HepG2 (cell line): Measurements from ENCODE around the gene ARHGAP33. TPM values are rescaled to one million over a fixed set of nuclear protein-coding genes. Genes with fewer than 3 reads are reported as not detected.

Experiments
- ATAC-seq: fragments of 200-7000 bp; cut with Tn5 transposase; 3 replicates; pipeline ENCODE4 v1.9.1; 2020; ENCODE audit warnings: mild to moderate bottlenecking, moderate library complexity
- BruUV-seq: library from RNA; stranded (reverse); fragments of 400-500 nt; replicated peaks from 2 replicates; lab custom pipeline; 2021; lab: Mats Ljungman, UMichigan
- CTCF ChIA-PET: fragments of 300-600 bp; formaldehyde crosslinking; extraction: SDS; loops from one replicate; lab custom pipeline; 2021; ENCODE audit warnings: low total read pairs, inconsistent platforms, low intra/inter-chr PET ratio; lab: Yijun Ruan, JAX
- POLR2A ChIA-PET: fragments of 350-600 bp; sonication (Branson Sonifier 250); formaldehyde crosslinking; loops from one replicate; lab custom pipeline; 2020; ENCODE audit warnings: antibody characterized with exemption, inconsistent platforms; lab: Yijun Ruan, JAX
- DNase-seq: peaks from one replicate; pipeline ENCODE4 v3.0.0-alpha.2; 2015; ENCODE audit warnings: low spot score
- FAIRE-seq: peaks from 3 replicates; lab custom pipeline; 2011; peaks lifted over from hg19 to GRCh38; lab: Jason Lieb, UNC
- H2AFZ ChIP-seq: one replicate; pipeline ENCODE4 v1.6.1; 2011; ENCODE audit warnings: low read length, inconsistent platforms
- H3K27ac ChIP-seq: fragments of 300-600 bp; 3 replicates; pipeline ENCODE4 v1.8.0; 2011; ENCODE audit warnings: mixed run types, mild to moderate bottlenecking, mixed read lengths, low read length, inconsistent platforms; ENCODE audit not compliant: insufficient read depth; ENCODE audit errors: extremely low read length
- H3K27me3 ChIP-seq, 2 experiments: fragments of 200-600 bp in 1 of 2; 2 replicates in 1 of 2; 3 replicates in 1 of 2; pipeline versions ENCODE4 v1.6.0 to v1.8.0; 2011; ENCODE audit warnings: low read length in 2 of 2, mild to moderate bottlenecking in 2 of 2, moderate library complexity in 2 of 2, inconsistent platforms in 1 of 2; ENCODE audit not compliant: insufficient read depth in 2 of 2, control insufficient read depth in 1 of 2
- H3K36me3 ChIP-seq, 2 experiments: fragments of 200-600 bp in 1 of 2; replicated peaks in 1 of 2; 2 replicates in 1 of 2; 3 replicates in 1 of 2; pipeline versions ENCODE4 v1.5.1 to v1.8.0; 2011; ENCODE audit warnings: low read length in 2 of 2, inconsistent platforms in 1 of 2; ENCODE audit not compliant: insufficient read depth in 2 of 2, control insufficient read depth in 1 of 2
- H3K4me1 ChIP-seq: 2 replicates; pipeline ENCODE4 v1.5.1; 2012; ENCODE audit warnings: low read length, inconsistent platforms; ENCODE audit not compliant: insufficient read depth
- H3K4me2 ChIP-seq: 2 replicates; pipeline ENCODE4 v1.6.0; 2011; ENCODE audit warnings: low read depth, low read length, inconsistent platforms
- H3K4me3 ChIP-seq, 3 experiments: fragments of 200-600 bp in 1 of 3; sonication (generic), shearing (Covaris generic) in 1 of 3; replicated peaks in 1 of 3; 2 replicates each; pipeline ENCODE4 v1.5.1; 2011 to 2016; ENCODE audit warnings: low read length in 3 of 3, inconsistent platforms in 2 of 3, low read depth in 2 of 3, mild to moderate bottlenecking in 2 of 3, control low read depth in 1 of 3, mixed read lengths in 1 of 3; ENCODE audit not compliant: insufficient read depth in 1 of 3
- H3K79me2 ChIP-seq: one replicate; pipeline ENCODE4 v1.6.1; 2011; ENCODE audit warnings: low read length, inconsistent platforms; ENCODE audit not compliant: insufficient read depth
- H3K9ac ChIP-seq: 2 replicates; pipeline ENCODE4 v1.6.0; 2011; ENCODE audit warnings: mild to moderate bottlenecking, low read depth, low read length, inconsistent platforms; ENCODE audit not compliant: insufficient read depth
- H3K9me3 ChIP-seq: 2 replicates; pipeline ENCODE4 v1.5.1; 2012; ENCODE audit warnings: mild to moderate bottlenecking, low read length
- H4K20me1 ChIP-seq: 2 replicates; pipeline ENCODE4 v1.6.0; 2011; ENCODE audit warnings: inconsistent platforms, mild to moderate bottlenecking, low read length, moderate library complexity; ENCODE audit not compliant: insufficient read depth
- BRF2 ChIP-seq: sonication (generic); formaldehyde crosslinking; IDR thresholded peaks from 2 replicates; pipeline ENCODE4 v1.8.1; 2022; ENCODE audit warnings: mild to moderate bottlenecking, missing genetic modification reagents
- GZF1 ChIP-seq: sonication (generic); formaldehyde crosslinking; IDR thresholded peaks from 2 replicates; pipeline ENCODE4 v1.5.1; 2020; ENCODE audit warnings: mild to moderate bottlenecking, missing genetic modification reagents
- HNF4G ChIP-seq, 2 experiments: sonication (generic) in 1 of 2; formaldehyde crosslinking in 1 of 2; IDR thresholded peaks; 2 replicates each; pipeline versions ENCODE4 v1.4.0 to v1.6.1; 2011 to 2020; ENCODE audit warnings: borderline replicate concordance in 2 of 2, low read depth in 2 of 2, mild to moderate bottlenecking in 2 of 2, low read length in 1 of 2, missing genetic modification reagents in 1 of 2, moderate library complexity in 1 of 2
- HNRNPL ChIP-seq: fragments of 200-400 bp; formaldehyde crosslinking; IDR thresholded peaks from 2 replicates; pipeline ENCODE4 v1.6.1; 2017; ENCODE audit warnings: mild to moderate bottlenecking, low read depth, low read length
- IRF2 ChIP-seq: IDR thresholded peaks from 2 replicates; pipeline ENCODE4 v1.6.1; 2018; ENCODE audit warnings: missing genetic modification reagents, missing compliant biosample characterization
- MAF1 ChIP-seq: sonication (generic); formaldehyde crosslinking; IDR thresholded peaks from 2 replicates; pipeline ENCODE4 v1.5.0; 2020; ENCODE audit warnings: missing genetic modification reagents, borderline replicate concordance
- MTERF4 ChIP-seq: sonication (generic); formaldehyde crosslinking; IDR thresholded peaks from 2 replicates; pipeline ENCODE4 v1.8.0; 2023; ENCODE audit warnings: mild to moderate bottlenecking, missing genetic modification reagents
- POGZ ChIP-seq: sonication (generic); formaldehyde crosslinking; IDR thresholded peaks from 2 replicates; pipeline ENCODE4 v1.4.0; 2020; ENCODE audit warnings: mild to moderate bottlenecking, missing genetic modification reagents
- RFXANK ChIP-seq: IDR thresholded peaks from 2 replicates; pipeline ENCODE4 v1.6.1; 2016
- SALL1 ChIP-seq: sonication (generic); formaldehyde crosslinking; IDR thresholded peaks from 2 replicates; pipeline ENCODE4 v1.8.0; 2022; ENCODE audit warnings: mild to moderate bottlenecking, missing genetic modification reagents
- SNAPC2 ChIP-seq: sonication (generic); formaldehyde crosslinking; IDR thresholded peaks from 2 replicates; pipeline ENCODE4 v1.8.1; 2022; ENCODE audit warnings: mild to moderate bottlenecking, missing genetic modification reagents
- ZNF768 ChIP-seq: sonication (generic); formaldehyde crosslinking; IDR thresholded peaks from 2 replicates; pipeline ENCODE4 v1.4.0; 2020; ENCODE audit warnings: missing genetic modification reagents
- WGBS: methylation state at CpG from one replicate; pipeline ENCODE4 v1.1.6; 2017; ENCODE audit warnings: low lambda C conversion rate; 5-methylcytosine and 5-hydroxymethylcytosine counted together
- in situ Hi-C: cut with HindIII; loops from 2 replicates; pipeline ENCODE4 v1.10.0; 2017; ENCODE audit warnings: low pct_unique_long_range_greater_than_20kb; ENCODE audit not compliant: extremely low pct_ligation_motif_present
- intact Hi-C: fragments of 100-400 bp; cut with micrococcal nuclease; formaldehyde crosslinking; loops from one replicate; pipeline ENCODE4 v1.10.0; 2022; ENCODE audit not compliant: unreplicated experiment
- polyA plus RNA-seq, 8 experiments: library from polyadenylated mRNA; depleted of rRNA in 3 of 8; stranded (reverse) in 7 of 8; unstranded in 1 of 8; fragments of >200 nt; fragmentation: Illumina TruSeq in 4 of 8; extraction: Trizol in 4 of 8; gene quantifications; 2 replicates each; pipeline versions ENCODE4 v1.2.1 to v1.2.3, GENCODE V29; 2011 to 2016; ENCODE audit warnings: low read depth in 4 of 8, missing spikeins in 1 of 8, mixed read lengths in 1 of 8; ENCODE audit not compliant: insufficient read depth in 1 of 8
- total RNA-seq, 5 experiments: library from RNA; depleted of rRNA; stranded (reverse); fragments of >200 nt; fragmentation: Illumina TruSeq; extraction: Trizol; gene quantifications; 2 replicates each; pipeline ENCODE4 v1.2.3, GENCODE V29; 2016; ENCODE audit warnings: low read depth in 1 of 5

Gene ARHGAP33
- total and polyA plus RNA-seq, 2 of the 13 experiments (the other 11 are each of a cell fraction or from before 2014, with no cell fraction given), result 1.3 to 2.7 TPM

- peaks cover 0 to 4% of the 10 kb centered on the region in 2 experiments; a peak in 3 of 5 replicates for H3K27me3 ChIP-seq
- no peaks in the 10 kb centered on the region for H3K36me3 ChIP-seq
- no peak overlapping the region for H3K9ac ChIP-seq
- intact Hi-C loops (no loop called here), in situ Hi-C loops (no loop called here)
- no peak overlapping the region for H3K27ac ChIP-seq
- no peak overlapping the region for H3K4me2 ChIP-seq
- no peak overlapping the region for H2AFZ ChIP-seq
- H3K9me3 ChIP-seq, result no peaks in the 10 kb centered on the region
- 55% methylated on average over 9 of the region's 15 CpGs for WGBS
- ATAC-seq, result no peak
- H4K20me1 ChIP-seq, result no peaks in the 10 kb centered on the region
- ChIA-PET POLR2A (interaction anchor here (1.6 kb wide), 1 partner anchor 58 kb away, joined by 3 read pairs; no protein-coding TSS in a partner anchor), CTCF (no interaction called here)
- H3K79me2 ChIP-seq, result no peaks in the 10 kb centered on the region
- FAIRE-seq, result no peak
- no TSS peak for BruUV-seq
- TF ChIP-seq RFXANK, result no peak
- TF ChIP-seq IRF2 (CRISPR knock-in tag), result no peak
- no peak for TF ChIP-seq SALL1 (CRISPR knock-in tag)
- TF ChIP-seq HNF4G (IDR thresholded peaks at IDR 0.05; ENCODE audit: borderline replicate concordance, low read depth, low read length), result no peak
- TF ChIP-seq HNF4G (CRISPR knock-in tag; IDR thresholded peaks at IDR 0.05; ENCODE audit: borderline replicate concordance, low read depth), result no peak
- TF ChIP-seq MAF1, result no peak
- no peak for TF ChIP-seq MTERF4
- no peak for TF ChIP-seq HNRNPL
- no peak for TF ChIP-seq BRF2 (CRISPR knock-in tag)
- TF ChIP-seq GZF1, result no peak
- TF ChIP-seq POGZ, result no peak
- TF ChIP-seq SNAPC2 (CRISPR knock-in tag), result no peak
- TF ChIP-seq ZNF768 (CRISPR knock-in tag), result no peak
- DNase-seq, result no peak
- H3K4me1 ChIP-seq, result peaks cover 37% of the 10 kb centered on the region
- H3K4me3 ChIP-seq, result no peak overlapping the region
Observed at GRCh38 chr19:35792312-35792711, 16.9 kb downstream of the ARHGAP33 start.
